Measurements from ENCODE around the gene CYB5RL.
"Not testable (repeated sequence)": the region's sequence is repeated elsewhere in the genome, so short reads cannot be mapped to it uniquely, and the experiment has no call there.

The CYB5RL gene

DNA sequence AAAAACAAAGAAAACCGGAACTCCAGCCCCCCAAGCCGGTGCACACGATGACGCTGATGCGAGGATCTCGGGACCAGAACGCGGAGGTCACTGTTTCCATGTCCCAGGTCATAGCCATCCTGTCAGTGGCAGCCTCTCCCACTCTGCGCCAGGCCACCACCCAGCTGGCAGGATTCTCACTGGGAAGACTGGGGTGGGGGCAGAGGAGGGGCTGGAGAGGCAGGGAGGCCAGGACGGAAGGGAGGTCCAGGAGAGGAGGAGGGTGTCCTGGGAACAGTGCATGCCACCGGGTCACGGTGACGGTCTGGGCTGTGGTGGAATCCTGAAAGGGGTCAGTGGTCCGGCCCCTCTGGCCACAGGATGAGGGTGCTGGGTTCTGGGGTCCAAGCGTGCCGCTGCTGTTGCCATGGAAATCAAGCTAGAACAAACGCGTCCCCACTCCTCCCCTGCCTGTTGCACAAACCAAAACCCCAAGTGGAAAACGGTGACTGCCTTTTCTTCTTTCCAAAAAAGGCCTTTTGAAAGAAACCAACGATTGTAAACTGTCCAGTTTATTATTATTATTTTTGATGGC, 26.2 kb upstream of the CYB5RL start:
- no peak for DNase-seq (ENCODE audit: low read depth)

DNA sequence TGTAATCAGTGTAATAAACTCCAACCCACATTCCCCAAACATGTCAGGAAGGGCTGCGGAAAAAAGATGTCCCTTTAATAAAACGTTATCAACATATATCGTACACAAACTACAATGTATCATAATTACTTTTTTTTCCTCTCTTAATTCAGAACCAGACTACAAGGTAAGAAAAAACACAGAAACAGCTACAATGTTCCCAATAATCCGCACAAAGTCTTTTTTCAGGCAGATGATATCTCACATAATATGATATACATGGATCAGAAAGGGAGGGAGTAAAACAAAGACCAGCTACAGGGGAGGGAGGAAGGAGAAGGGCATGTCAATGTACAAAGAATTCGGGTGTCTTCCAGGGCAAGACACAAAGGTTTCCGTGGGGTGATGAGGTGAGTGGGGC, 25.5 kb upstream of the CYB5RL start:
- no peak for DNase-seq (ENCODE audit: low read depth)

DNA sequence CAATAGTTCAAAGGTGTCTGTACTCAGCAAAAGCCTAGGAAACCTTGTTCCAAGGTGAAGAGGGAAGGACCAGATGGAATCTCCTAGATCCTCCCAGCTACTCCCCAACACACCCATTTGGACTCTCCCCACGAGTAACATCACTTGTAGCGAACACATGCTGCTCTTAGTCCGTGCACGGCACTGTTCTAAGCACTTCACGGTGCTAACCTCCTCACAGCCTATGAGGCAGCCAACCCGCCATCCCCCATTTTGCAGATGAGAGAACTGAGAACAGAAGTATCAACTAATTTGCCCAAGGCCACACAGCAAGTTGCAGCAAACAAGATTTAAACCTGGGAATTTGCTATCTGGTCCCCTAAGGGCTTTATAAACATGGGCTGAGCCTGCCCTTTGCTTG, 24.4 kb upstream of the CYB5RL start:
- no peak for DNase-seq (ENCODE audit: low read depth)

DNA sequence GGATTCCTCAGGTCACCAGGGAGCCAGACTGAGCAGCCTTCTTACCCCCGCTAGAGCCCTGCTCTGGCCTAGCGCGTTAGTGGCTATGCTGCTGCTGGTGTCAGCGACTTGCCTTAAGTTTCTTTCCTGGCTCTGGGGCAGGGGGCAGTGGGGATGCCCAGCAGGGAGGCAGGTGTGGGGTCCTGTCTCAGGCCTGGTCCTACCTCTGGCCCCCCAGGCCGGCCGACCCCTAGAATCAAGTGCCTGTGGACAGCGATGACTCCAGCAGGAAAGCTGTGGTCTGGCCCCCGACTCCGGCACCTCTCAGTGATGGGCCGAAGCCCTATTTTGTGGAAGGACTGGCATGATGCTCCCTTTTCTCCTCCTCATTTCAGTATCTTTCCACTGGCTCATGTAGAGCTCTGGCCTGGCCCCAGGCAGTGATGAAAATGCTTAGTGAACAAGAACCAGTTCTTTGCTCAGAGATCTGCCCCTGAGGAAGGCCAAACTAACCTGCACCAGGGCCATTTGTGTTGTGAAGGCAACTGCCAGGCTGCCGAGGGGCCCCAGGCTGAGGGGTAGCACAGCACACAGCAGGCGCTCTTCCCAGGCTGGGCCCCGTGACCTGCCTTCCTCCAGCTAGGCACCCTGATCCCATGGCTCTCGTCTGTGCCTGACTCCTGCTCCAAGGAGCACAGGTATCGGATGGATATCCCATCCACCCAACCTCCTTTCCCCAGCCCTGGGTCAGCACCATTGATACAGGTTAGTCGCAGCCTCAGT, 23.8 kb upstream of the CYB5RL start:
- DNase-seq (ENCODE audit: low read depth): no peak

DNA sequence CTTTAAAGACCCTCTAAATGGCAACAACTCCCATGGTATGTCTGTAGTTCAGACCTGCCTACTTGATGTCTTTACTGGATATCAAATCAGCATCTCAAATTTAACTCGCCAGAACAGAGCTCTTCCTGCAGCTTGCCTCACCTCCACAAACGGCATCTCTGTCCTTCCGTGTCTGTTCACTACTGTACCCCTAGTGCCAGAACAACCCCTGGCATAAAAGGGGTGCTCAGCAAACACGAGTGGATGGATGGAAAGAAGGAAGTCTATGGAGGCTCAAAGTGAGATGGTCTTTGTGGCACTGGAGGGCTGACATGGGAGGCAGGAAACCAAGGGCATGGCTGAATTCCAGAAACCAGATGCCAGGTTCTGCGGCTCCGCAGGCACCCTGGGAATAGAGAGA, 22.9 kb upstream of the CYB5RL start:
- DNase-seq (ENCODE audit: low read depth): no peak

DNA sequence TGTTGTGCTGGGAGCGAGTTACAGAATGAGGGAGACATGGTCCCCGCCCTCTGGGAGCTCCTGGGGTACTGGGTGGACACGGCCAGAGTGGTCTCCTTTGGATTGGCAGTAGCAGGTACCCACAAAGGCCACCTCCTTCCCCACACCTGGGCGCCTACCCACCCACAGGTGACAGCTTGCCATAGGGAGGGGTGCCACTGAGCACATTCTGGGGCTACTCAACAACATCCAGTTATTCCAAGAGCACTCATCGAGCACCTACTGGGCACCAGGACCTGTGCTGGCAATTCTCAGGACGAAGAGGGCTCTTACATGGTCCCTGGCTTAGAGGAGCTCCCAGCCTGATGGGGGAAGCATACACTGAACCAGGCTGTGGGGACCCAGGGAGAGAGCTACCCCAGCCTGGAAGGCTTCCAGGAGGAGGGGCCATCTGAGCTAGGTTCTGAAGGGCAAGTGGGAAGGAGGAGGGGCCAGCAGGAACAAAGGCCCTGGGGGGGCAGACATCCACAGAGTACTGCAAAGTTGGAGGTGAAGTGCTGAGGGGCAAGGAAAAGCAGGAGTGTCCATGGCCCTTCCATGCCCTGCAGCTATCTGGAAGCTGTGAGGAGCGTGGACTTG, 22.1 kb upstream of the CYB5RL start:
- DNase-seq (ENCODE audit: low read depth): no peak

DNA sequence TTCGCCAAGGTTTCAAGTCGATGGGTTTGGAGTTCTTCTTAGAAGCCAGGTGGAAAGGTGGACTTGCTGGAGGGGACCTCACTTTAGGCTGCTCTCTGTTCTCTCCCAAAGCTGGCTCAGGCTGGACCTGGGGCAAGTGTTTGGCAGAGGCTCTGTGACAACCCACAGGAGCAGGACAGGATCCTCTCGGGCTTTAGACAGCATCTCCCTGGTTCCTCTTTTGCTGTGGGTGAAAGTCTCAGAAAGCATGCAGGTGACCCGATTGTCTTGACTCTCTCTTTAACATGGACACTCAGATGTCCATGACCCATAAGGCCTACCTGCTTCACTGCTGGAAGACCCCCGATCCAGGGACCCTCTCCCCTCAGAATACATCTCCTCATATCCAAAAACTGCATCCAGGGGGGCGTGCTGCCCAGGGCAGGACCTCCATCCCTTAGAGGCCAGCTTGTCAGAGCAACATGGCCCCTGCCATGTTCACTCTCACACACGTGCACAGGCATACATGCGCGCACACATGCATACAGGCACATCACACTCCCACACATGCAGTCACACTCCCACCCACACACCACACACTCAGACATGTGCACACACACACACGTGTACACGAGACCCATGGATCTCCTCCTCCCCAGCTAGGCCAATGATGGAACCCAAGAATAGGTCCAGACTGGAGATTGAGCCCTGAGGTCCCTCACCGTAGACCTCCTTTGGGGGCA, 21.4 kb upstream of the CYB5RL start:
- DNase-seq (ENCODE audit: low read depth): no peak

DNA sequence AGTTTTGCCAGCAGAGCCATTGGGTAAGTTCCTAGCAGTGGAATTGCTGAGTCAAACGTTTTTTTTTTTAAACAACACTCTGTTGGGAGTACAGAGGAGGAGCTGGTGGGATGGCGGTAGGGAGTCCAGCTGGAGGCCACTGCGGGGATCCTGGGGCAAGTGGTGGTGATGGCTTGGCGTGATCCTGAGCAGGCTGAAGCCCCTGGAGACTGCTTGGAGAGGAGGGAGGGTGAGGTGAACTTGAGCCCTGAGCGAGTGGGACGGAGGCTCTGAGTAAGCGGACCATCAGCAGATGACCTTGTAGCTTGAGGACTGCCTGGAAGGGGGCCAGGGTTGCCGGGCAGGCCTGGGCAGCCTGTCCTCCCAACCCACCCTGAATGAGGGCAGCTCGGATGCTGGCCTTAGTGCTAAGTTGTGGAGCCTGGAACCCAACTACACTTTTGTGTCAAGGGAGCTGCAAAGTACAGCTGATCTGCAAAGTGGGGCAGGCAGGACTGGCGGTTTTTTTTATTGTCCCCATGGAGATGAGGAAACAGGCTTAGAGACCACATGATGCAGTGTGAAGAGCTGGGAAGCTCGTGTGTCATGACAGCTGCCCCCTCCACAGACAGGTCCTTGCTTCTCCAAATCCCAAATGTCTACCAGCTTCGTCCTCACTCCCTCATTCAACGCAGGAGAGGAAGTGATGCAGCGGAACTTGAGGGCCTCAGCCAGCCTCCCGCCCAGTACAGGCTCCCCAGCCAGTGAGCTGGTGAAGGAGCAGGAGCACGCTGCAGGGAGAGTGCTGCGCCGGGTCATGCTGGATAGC, 20.4 kb upstream of the CYB5RL start:
- no peak for DNase-seq (ENCODE audit: low read depth)

DNA sequence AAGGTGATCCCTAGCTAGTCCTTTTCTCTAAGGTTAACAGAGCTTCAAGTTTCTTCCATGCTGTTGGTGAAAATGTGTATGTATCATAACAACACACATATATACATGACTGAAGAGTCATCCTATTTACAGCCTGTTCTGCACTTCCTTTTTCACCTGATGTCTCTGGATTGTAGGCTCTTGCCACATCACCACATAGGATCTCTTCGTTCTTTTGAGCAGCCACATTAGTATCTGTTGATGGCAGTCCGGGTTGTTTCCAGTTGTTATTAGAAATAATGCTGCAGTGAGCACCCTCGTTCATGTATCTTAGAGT, 19.8 kb upstream of the CYB5RL start:
- no peak for DNase-seq (ENCODE audit: low read depth)

DNA sequence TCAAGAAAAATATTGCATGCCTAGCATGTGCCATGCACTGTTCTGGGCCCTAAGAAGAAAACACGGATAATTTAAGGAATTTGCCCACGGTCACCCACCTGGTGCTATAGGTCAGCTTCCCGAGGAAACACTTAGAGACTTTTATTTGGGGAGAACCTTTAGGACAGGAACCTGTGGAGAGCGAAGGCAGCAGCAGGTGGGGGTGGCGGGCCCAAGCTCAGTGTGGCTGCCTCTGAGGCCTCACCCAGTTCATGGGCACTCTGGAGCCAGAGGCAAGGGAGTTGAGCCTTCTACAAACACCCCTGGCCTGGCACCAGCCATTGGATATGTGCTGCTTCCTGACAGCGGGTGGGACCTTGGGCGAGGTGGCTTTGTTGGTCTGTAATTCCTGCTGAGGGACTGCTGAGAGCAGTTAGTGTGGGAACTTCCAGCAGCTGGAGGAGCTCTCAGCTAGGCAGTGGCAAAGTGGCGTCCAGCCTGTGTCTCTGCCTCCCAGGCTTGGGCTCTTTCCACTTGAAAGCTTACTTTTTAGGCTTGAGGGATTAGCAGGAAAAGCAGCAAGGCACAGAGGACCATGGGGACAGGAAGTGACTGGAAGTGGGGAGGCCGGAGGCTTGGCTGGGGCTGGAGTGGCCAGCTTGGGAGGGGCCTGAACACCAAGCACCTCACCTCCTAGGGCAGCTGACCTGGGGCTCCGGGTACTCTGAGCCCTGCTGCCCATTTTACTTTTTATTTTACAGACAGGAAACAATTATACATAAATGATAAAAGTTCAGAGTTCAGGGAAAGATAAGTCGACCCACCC, 19.3 kb upstream of the CYB5RL start:
- DNase-seq (ENCODE audit: low read depth): no peak

DNA sequence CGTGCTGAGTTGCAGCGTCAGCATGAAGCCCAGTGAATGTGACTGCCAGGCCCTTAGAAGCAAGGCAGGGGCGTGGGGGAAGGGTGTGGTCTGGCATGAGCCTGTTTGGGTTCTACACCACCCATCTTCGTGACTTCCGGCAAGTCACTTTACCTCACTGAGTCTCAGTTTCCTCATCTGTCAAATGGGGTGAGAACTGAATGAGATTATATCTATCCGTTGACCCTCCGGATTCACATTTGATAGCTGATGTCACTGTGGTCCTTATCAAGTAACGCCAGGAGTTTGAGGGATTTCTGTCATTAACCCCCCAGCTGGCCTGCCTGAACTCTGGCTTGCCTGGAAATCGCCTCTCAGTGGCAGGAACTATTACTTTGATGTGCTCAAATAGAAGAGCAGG, 15.7 kb upstream of the CYB5RL start:
- DNase-seq (ENCODE audit: low read depth): no peak

DNA sequence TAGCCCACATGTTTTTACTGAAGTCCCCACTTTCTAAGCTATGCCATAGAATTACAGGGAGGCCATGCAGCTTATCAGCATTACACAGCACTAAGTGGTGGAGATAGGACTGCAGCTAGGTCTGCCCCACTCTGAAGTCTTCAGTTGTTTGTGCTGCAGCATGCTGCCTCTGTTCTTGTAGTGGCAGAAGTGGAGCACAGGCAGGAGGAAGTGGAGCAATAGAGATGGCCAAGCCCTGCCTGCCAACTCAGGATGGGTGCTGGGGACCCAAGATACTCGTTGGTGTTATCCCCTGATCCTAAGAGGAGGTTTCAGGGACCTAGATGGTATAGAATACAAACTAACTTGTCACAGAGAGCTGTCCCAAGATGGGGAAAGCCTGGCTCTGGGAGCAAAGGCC, 13.0 kb upstream of the CYB5RL start:
- DNase-seq (ENCODE audit: low read depth): no peak

DNA sequence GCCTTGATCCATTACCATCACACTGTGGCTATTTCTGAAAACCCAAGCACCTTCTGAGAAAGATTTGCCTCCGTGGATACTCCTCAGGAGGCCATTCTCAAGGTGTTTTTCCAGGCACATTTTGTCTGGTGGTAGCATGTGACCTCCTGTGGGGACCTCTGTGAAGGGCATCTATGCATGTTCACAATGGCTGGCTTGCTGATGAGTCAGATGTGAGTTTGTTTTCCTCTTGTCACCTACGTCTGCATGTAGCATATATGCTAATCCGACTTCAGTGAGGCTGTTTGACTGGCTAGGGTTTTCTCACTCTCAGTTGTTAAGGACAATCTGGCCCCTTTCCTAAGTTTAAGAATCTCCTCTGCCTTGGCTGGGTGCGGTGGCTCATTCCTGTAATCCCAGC, 8.1 kb upstream of the CYB5RL start:
- DNase-seq (ENCODE audit: low read depth): not testable (repeated sequence)

DNA sequence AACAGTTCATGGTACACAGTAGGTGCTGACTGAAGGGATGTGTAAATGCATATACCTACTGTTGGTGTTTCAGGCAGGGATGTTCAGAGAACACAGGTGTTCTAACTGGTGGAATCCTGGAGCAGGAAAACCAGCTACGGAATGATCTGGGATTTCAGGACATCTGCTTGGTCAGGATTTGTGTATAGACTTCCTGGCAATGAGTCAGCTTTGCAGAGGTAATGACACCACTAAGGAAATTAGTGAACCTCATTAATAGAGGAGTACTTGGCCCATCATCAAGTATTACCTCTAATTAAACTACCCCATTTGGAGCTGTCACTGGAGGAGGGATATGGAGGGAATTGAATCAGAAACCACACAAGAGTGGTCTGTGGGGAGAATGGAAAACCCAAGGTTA, 7.5 kb upstream of the CYB5RL start:
- no peak for DNase-seq (ENCODE audit: low read depth)

DNA sequence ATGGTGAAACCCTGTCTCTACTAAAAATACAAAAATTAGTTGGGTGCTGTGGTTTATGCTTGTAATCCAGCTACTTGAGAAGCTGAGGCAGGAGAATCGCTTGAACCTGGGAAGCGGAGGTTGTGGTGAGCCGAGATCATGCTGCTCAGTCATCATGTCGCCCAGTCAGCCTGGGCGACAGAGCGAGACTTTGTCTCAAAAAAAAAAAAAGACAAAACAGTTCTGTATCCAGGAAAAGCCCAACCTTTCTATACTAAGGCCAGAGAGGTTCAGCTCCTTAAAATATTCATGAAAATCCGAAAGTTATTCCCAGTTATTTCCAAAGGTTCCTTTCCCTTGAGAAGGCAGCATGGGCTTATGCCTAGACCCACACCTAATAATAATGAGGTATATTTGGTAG, 4.4 kb upstream of the CYB5RL start:
- no peak for DNase-seq (ENCODE audit: low read depth)

DNA sequence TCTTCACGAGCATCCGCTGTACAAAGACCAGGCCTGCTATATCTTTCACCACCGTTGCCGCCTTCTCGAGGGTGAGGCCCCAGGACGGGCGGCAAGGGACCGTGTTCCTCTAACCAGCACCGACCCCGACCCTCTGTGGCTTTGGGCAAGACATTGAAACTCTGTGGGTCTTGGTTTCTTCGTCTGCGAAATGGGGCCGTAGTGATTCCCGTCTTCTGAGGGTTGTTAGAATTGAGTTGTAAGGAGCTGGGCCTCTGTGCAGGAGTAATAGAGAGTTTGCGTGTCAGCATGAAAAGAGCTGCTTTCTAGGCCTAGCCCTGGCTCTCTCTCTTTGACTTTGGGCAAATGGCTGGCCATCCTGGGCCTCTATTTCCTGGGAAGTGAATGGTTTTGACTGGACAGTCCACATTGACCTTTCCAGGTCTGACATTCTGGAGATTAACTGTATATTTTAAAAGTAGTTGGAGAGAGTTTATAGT, 728 bp upstream of the CYB5RL start:
- no peak for DNase-seq (ENCODE audit: low read depth)

DNA sequence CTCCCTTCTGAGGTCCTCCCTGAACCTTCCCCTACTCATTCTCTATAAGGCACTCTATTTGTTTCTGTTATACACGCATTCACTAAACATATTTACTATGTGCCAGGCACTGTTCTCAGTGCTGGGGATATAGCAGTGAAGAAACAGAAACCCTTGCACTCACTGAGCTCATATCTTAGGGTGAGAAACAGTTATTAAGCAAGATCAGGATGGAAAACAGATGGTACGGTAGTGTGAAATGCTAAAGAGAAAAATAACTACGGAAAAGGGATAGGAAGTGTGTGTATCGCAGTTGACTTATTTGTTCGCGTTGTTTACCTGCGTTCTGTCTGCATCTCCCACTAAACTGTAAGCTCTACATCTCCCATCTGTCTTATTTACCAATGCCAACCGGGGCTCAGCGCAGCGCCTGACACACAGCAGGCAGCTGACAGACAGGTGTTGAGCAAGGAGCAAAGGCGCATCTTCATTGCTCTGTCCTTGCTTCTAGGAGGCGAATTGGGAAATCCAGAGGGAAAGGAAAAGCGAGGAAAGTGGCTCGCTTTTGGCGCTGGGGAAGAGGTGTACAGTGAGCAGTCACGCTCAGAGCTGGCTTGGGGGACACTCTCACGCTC, 572 bp downstream of the CYB5RL start:
- DNase-seq (ENCODE audit: low read depth): no peak

DNA sequence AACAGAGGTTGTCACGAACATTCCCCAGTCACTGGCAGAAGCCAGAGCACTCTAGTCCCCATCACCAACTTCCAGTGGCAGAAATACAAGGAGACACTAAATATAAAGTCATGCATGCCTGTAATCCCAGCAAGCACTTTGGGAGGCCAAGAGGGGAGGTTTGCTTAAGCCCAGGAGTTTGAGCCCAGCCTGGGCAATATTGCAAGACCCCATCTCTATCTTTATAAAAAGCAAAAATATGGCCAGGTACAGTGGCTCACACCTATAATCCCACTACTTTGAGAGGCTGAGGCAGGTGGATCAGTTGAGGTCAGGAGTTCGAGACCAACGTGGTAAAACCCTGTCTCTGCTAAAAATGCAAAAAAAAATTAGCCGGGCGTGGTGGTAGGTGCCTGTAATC, 6.4 kb downstream of the CYB5RL start:
- DNase-seq (ENCODE audit: low read depth): no peak

DNA sequence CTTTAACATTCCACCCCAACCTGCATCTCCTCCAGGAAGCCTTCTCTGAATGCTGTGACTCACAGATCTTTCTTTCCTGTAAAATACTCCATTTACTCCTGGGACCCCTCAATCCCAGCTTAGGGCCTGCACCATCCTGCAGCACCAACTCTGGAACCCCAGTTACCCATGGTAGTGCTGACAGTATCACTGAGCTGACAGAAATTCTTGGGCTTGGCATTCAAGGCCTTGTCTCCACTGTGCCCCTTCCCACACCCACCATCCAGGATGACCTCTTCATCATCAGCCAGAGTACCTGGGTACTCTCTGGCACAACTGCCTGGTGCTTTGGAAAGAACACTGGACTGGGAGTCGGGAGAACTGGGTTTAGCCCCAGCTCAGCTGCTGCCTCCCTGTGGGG, 8.3 kb downstream of the CYB5RL start:
- no peak for DNase-seq (ENCODE audit: low read depth)

DNA sequence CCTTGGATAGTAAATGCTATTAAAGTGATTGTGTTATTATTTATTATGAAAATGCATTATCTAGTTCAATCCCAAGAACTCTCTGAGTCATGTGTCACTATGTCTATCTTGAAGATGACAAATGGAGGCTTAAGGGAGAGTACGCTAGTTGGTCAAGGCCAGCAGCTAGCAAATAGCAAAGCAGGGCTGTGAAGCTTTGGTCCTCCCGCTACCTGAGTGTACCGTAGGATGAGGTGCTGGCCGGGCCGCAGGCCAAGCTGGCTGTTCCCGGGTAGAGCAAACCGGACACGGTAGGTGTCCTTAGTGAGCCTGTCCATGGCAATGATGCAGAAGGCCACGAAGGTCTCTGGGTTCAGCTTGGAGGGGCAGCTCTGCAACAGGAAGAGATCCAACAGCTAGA, 9.3 kb downstream of the CYB5RL start:
- no peak for DNase-seq (ENCODE audit: low read depth)

DNA sequence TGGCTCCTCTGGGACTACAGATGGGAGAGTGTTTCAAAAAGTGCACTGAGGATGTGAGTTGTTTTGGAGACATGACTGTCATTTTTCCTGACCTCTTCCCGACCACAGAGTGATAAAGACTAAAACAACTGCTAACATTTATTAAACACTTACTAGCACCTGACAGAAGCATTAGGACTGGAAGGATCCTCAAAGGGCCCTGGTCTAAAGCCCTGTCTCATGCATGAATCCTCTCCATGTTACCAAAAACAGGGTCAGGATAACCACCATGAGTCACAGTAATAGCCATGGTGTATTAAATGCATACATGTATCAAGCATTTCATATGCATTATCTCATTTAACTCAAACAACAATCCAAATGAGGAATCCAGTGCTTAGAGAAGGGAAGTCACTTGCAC, 11.5 kb downstream of the CYB5RL start:
- DNase-seq (ENCODE audit: low read depth): no peak

Measured in activated gamma-delta T cell treated with anti-CD3 and anti-CD28 coated beads, Interleukin-2, amount 50 U/mL, for 16 hours (primary cell).